GM19324 (cell line): ENCODE measurements around the gene MPL.
A peak's percentile ranks its signal among the peaks of the same experiment; 100 is the strongest.

Experiments used
- ATAC-seq: cut with Tn5 transposase; IDR thresholded peaks from one replicate; pipeline ENCODE4 v1.9.1; 2021; ENCODE audit warnings: mild to moderate bottlenecking, moderate library complexity; ENCODE audit not compliant: unreplicated experiment, low FRiP score

Gene MPL

GRCh38 chr1:43351421-43352350 lies 14.1 kb downstream of the MPL start:
- ATAC-seq, result no peak

GRCh38 chr1:43352351-43352705 lies 14.7 kb downstream of the MPL start:
- ATAC-seq, result no peak

- ATAC-seq, result no peak
Observed at GRCh38 chr1:43352881-43353280, 15.3 kb downstream of the MPL start.

- no peak for ATAC-seq
Observed at GRCh38 chr1:43354471-43354870, 16.9 kb downstream of the MPL start.

GRCh38 chr1:43354936-43355335 lies 17.3 kb downstream of the MPL start:
- ATAC-seq, result no peak

GRCh38 chr1:43357251-43357650 lies 19.6 kb downstream of the MPL start:
- no peak for ATAC-seq

GRCh38 chr1:43358121-43358745 lies 20.6 kb downstream of the MPL start:
- ATAC-seq, result peak; percentile 10

- peak; percentile 88 for ATAC-seq
Observed at GRCh38 chr1:43358746-43359693, 21.4 kb downstream of the MPL start, which contains the start of gene CDC20. Gene CDC20 (plus strand): TSS chr1:43358981. CDS start chr1:43359216, 235 bp downstream.

- ATAC-seq, result no peak
Observed at GRCh38 chr1:43359696-43360095, 22.1 kb downstream of the MPL start.

GRCh38 chr1:43360616-43361015 lies 23.0 kb downstream of the MPL start:
- ATAC-seq, result no peak

GRCh38 chr1:43363283-43363934 lies 25.8 kb downstream of the MPL start:
- no peak for ATAC-seq

GRCh38 chr1:43363935-43364525 lies 26.4 kb downstream of the MPL start:
- ATAC-seq, result no peak

- no peak for ATAC-seq
Observed at GRCh38 chr1:43365678-43366077, 28.1 kb downstream of the MPL start.

- ATAC-seq, result no peak
Observed at GRCh38 chr1:43366179-43366578, 28.6 kb downstream of the MPL start.

- no peak for ATAC-seq
Observed at GRCh38 chr1:43366601-43367025, 29.0 kb downstream of the MPL start.

GRCh38 chr1:43367026-43367903 lies 29.6 kb downstream of the MPL start:
- ATAC-seq, result peak; percentile 52

- peak; percentile 79 for ATAC-seq
Observed at GRCh38 chr1:43367904-43368645, 30.5 kb downstream of the MPL start, which contains the start of gene ELOVL1. Gene ELOVL1 (minus strand): TSS chr1:43368011. CDS start chr1:43365609, 2,402 bp downstream.

- ATAC-seq, result no peak
Observed at GRCh38 chr1:43368646-43369020, 31.0 kb downstream of the MPL start.
